MM.1S (cell line): ENCODE data around the gene SPIRE2.

Experiments used
- CTCF ChIP-seq: fragments of 300-600 bp; sonication (generic); IDR thresholded peaks from 2 replicates; pipeline ENCODE4 v1.5.1; 2016; ENCODE audit warnings: antibody characterized with exemption, low read length, mixed read lengths
- EZH2 ChIP-seq: fragments of 300-600 bp; sonication (generic); optimal IDR thresholded peaks from 2 replicates; pipeline ENCODE3; 2017; ENCODE audit warnings: low read depth, mild to moderate bottlenecking, antibody characterized with exemption, low read length, mixed read lengths
- EZH2phosphoT487 ChIP-seq: fragments of 300-600 bp; sonication (generic); IDR thresholded peaks from 2 replicates; pipeline ENCODE4 v1.6.1; 2018; ENCODE audit warnings: antibody characterized with exemption, low read length

DNA sequence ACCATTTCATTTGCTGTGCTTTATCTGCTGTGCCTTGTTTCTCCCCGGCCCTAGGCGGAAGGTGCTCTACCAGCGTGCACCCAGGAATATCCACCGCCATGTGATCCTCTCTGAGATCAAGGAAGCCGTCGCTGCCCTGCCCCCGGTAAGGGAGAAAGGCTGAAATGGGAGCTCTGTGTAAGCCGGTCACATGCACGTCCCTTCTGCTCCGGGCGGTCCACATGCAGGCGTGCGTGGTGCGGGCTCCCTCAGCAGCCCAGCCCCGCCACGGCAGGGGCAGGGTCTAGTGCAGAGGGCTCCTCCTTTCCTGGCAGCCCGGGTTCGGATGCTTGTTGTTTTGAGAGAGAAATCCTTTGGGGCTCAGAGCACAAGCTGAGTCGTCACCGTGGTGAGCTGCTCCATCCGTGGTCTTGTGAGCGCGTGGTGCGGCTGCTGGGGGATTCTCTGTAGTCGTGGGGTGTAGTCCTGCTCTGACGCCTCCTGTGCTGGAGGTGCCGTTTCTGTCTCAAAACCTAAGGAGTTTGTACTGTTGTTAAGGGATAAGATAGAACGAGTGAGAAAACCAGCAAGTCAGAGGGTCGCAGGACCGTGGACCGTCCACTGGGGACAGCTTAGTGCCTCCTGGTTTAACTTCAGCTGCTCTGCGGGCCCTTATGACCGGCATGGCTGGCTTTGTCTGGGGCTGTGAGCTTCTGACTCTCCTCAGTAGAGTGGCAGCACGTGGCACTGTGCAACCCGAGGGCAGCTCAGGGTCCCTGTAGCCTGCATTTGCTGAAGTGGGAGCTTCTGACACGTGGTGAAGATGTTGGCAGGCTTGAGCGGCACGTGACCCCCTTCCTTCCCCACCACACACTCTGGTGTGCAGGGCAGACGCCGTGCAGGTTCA lies 78.1 kb downstream of the SPIRE2 start:
- TF ChIP-seq EZH2 (no peak), CTCF (no peak), EZH2phosphoT487 (no peak)
